K562 (cell line): ENCODE results near the gene APOB. TPM values are rescaled to one million over a fixed set of nuclear protein-coding genes. Genes with fewer than 3 reads are reported as not detected.

ENCODE experiments used
- ATAC-seq: fragments of 200-7000 bp; cut with Tn5 transposase; 3 replicates; pipeline ENCODE4 v1.9.1; 2020; ENCODE audit warnings: moderate library complexity
- BruUV-seq: library from RNA; stranded (reverse); fragments of 400-500 nt; replicated peaks from 2 replicates; lab custom pipeline; 2021; lab: Mats Ljungman, UMichigan
- CTCF ChIA-PET: fragments of 300-600 bp; formaldehyde crosslinking; extraction: SDS; loops from one replicate; lab custom pipeline; 2021; ENCODE audit warnings: low intra/inter-chr PET ratio; lab: Yijun Ruan, JAX
- POLR2A ChIA-PET: fragments of 300-600, 350-650 bp; sonication (Branson Sonifier 250); formaldehyde crosslinking; extraction: SDS; loops from one replicate; lab custom pipeline; 2021; ENCODE audit warnings: antibody characterized with exemption, inconsistent platforms; lab: Yijun Ruan, JAX
- DNase-seq, 4 experiments: peaks; one replicate each; pipeline versions ENCODE4 v3.0.0 to v3.0.0-alpha.2; 2011 to 2018; ENCODE audit warnings: low spot score in 3 of 4, mixed read lengths in 3 of 4; ENCODE audit errors: extremely low read depth in 1 of 4
- FAIRE-seq: peaks from 2 replicates; lab custom pipeline; 2011; peaks lifted over from hg19 to GRCh38; lab: Jason Lieb, UNC
- H2AFZ ChIP-seq: 2 replicates; pipeline ENCODE4 v1.6.0; 2011; ENCODE audit warnings: low read depth, low read length, control low read depth, inconsistent platforms
- H3K27ac ChIP-seq: fragments of 200-600 bp; 3 replicates; pipeline ENCODE4 v1.8.0; 2011; ENCODE audit warnings: low read depth, mild to moderate bottlenecking, control low read depth, inconsistent platforms, low read length, moderate library complexity, mixed read lengths; ENCODE audit errors: extremely low read depth
- H3K27me3 ChIP-seq, 2 experiments: fragments of 300-600 bp in 1 of 2; 2 replicates in 1 of 2; 3 replicates in 1 of 2; pipeline versions ENCODE4 v1.6.0 to v1.8.0; 2011; ENCODE audit warnings: inconsistent platforms in 2 of 2, low read length in 2 of 2, mild to moderate bottlenecking in 1 of 2, mixed read lengths in 1 of 2, moderate library complexity in 1 of 2; ENCODE audit not compliant: control insufficient read depth in 2 of 2, insufficient read depth in 2 of 2
- H3K36me3 ChIP-seq: fragments of 300-600 bp; 3 replicates; pipeline ENCODE4 v1.8.0; 2011; ENCODE audit warnings: mild to moderate bottlenecking, low read length, inconsistent platforms; ENCODE audit not compliant: control insufficient read depth, insufficient read depth
- H3K4me1 ChIP-seq, 2 experiments: fragments of 200-600 bp in 1 of 2; replicated peaks in 1 of 2; 2 replicates in 1 of 2; 3 replicates in 1 of 2; pipeline versions ENCODE4 v1.5.1 to v1.8.0; 2011; ENCODE audit warnings: inconsistent platforms in 2 of 2, low read length in 2 of 2, mild to moderate bottlenecking in 1 of 2, mixed read lengths in 1 of 2, moderate library complexity in 1 of 2; ENCODE audit not compliant: control insufficient read depth in 2 of 2, insufficient read depth in 2 of 2
- H3K4me2 ChIP-seq: 2 replicates; pipeline ENCODE4 v1.6.1; 2011; ENCODE audit warnings: low read length, control low read depth, inconsistent platforms, mixed read lengths; ENCODE audit not compliant: insufficient read depth
- H3K4me3 ChIP-seq: fragments of 200-600 bp; sonication (generic), shearing (Covaris generic); 2 replicates; pipeline ENCODE4 v1.5.1; 2016; ENCODE audit warnings: control low read depth, inconsistent platforms
- H3K79me2 ChIP-seq: fragments of 200-600 bp; 3 replicates; pipeline ENCODE4 v1.8.0; 2011; ENCODE audit warnings: low read length, inconsistent platforms; ENCODE audit not compliant: control insufficient read depth, insufficient read depth
- H3K9ac ChIP-seq, 2 experiments: 2 replicates each; pipeline versions ENCODE4 v1.6.0 to v1.6.1; 2011; ENCODE audit warnings: low read depth in 2 of 2, low read length in 2 of 2, control low read depth in 1 of 2, inconsistent platforms in 1 of 2, mild to moderate bottlenecking in 1 of 2, mixed read lengths in 1 of 2; ENCODE audit not compliant: insufficient read depth in 1 of 2
- H3K9me1 ChIP-seq: one replicate; pipeline ENCODE4 v1.6.0; 2011; ENCODE audit warnings: inconsistent platforms, mild to moderate bottlenecking, low read length, moderate library complexity; ENCODE audit not compliant: control insufficient read depth, insufficient read depth
- H3K9me3 ChIP-seq: replicated peaks from 2 replicates; pipeline ENCODE4 v1.5.1; 2011; ENCODE audit warnings: low read depth, low read length, inconsistent platforms; ENCODE audit not compliant: control insufficient read depth, insufficient read depth
- H4K20me1 ChIP-seq: replicated peaks from 2 replicates; pipeline ENCODE4 v1.6.1; 2011; ENCODE audit warnings: low read length, inconsistent platforms, mixed read lengths; ENCODE audit not compliant: control insufficient read depth, insufficient read depth
- BDP1 ChIP-seq: IDR thresholded peaks from 3 replicates; pipeline ENCODE4 v1.6.1; 2011; ENCODE audit not compliant: insufficient read length, insufficient read depth
- CREM ChIP-seq: IDR thresholded peaks from 2 replicates; pipeline ENCODE4 v1.6.1; 2014; ENCODE audit warnings: antibody characterized with exemption, low read depth
- HEY1 ChIP-seq: fragments of 250-450 bp; sonication (Bioruptor Pico); IDR thresholded peaks from 2 replicates; pipeline ENCODE4 v1.5.0; 2020; ENCODE audit warnings: mild to moderate bottlenecking, moderate library complexity, borderline replicate concordance
- IRF2 ChIP-seq: sonication (generic); formaldehyde crosslinking; IDR thresholded peaks from 2 replicates; pipeline ENCODE4 v1.8.1; 2022; ENCODE audit warnings: mild to moderate bottlenecking, missing genetic modification reagents
- POLR3G ChIP-seq: IDR thresholded peaks from 2 replicates; pipeline ENCODE4 v1.6.1; 2011; ENCODE audit not compliant: insufficient read length, insufficient replicate concordance; ENCODE audit errors: extremely low read depth
- POU5F1 ChIP-seq: fragments of 150-350 bp; IDR thresholded peaks from 2 replicates; pipeline ENCODE4 v1.6.1; 2014; ENCODE audit warnings: borderline replicate concordance, low read length, low read depth, mild to moderate bottlenecking; ENCODE audit not compliant: partially characterized antibody
- PTRF ChIP-seq: fragments of 450-650 bp; IDR thresholded peaks from 2 replicates; pipeline ENCODE4 v1.6.1; 2016; ENCODE audit warnings: mild to moderate bottlenecking, missing genetic modification characterization, missing compliant biosample characterization
- SP1 ChIP-seq: sonication (generic); formaldehyde crosslinking; IDR thresholded peaks from 2 replicates; pipeline ENCODE4 v1.8.1; 2022; ENCODE audit warnings: mild to moderate bottlenecking, missing genetic modification reagents
- STAT5A ChIP-seq: IDR thresholded peaks from 2 replicates; pipeline ENCODE4 v1.6.1; 2012; ENCODE audit warnings: low read length, inconsistent platforms, borderline replicate concordance
- ZEB2 ChIP-seq: fragments of 450-650 bp; IDR thresholded peaks from 2 replicates; pipeline ENCODE4 v1.6.1; 2016
- ZNF134 ChIP-seq: fragments of 250-450 bp; sonication (Bioruptor Pico); conservative IDR thresholded peaks from 2 replicates; pipeline ENCODE4 v1.4.0; 2020
- ZNF165 ChIP-seq: fragments of 250-450 bp; sonication (Bioruptor Pico); IDR thresholded peaks from 2 replicates; pipeline ENCODE4 v1.4.0; 2020; ENCODE audit warnings: borderline replicate concordance
- WGBS: fragments of 100-300 bp; shearing (Covaris generic); methylation state at CpG from one replicate; pipeline ENCODE4 v1.1.6; 2016; ENCODE audit warnings: low coverage, mixed read lengths; ENCODE audit not compliant: insufficient coverage; ENCODE audit errors: missing lambda C conversion rate; 5-methylcytosine and 5-hydroxymethylcytosine counted together
- in situ Hi-C: fragments of 300-500 bp; cut with MboI; formaldehyde crosslinking; loops from 4 replicates; pipeline ENCODE4 v1.15.0; 2018; ENCODE audit warnings: inconsistent platforms, mixed read lengths
- intact Hi-C: fragments of 100-400 bp; cut with micrococcal nuclease; formaldehyde crosslinking; loops from 2 replicates; pipeline ENCODE4 v1.14.2; 2022
- polyA plus RNA-seq, 8 experiments: library from polyadenylated mRNA; depleted of rRNA in 4 of 8; stranded (reverse) in 5 of 8; unstranded in 3 of 8; fragments of >200 nt; fragmentation: Nextera tagmentation in 2 of 8; fragmentation: Illumina TruSeq in 1 of 8; extraction: Ambion mirVana in 2 of 8; extraction: Trizol in 1 of 8; gene quantifications; 2 replicates each; pipeline versions ENCODE4 v1.2.1 to v1.2.3, GENCODE V29; 2011 to 2014; ENCODE audit warnings: inconsistent platforms in 1 of 8, missing spikeins in 1 of 8
- total RNA-seq, 7 experiments: library from RNA; depleted of rRNA in 6 of 7; stranded (reverse); fragments of >200 nt in 6 of 7; fragmentation: Illumina TruSeq in 2 of 7; extraction: Trizol in 2 of 7; gene quantifications; 2 replicates each; pipeline versions ENCODE4 v1.2.1 to v1.2.3, GENCODE V29; 2011 to 2021; ENCODE audit warnings: low replicate concordance in 1 of 7
- TF ChIP-seq, protein P1 (sequence below): fragments of 250-450 bp; sonication (Bioruptor Pico); IDR thresholded peaks from 2 replicates; pipeline ENCODE4 v1.5.0; 2020; ENCODE audit warnings: mild to moderate bottlenecking
- TF ChIP-seq, protein P2 (sequence below): fragments of 250-450 bp; sonication (Bioruptor Pico); IDR thresholded peaks from 2 replicates; pipeline ENCODE4 v1.4.0; 2020; ENCODE audit warnings: mild to moderate bottlenecking, moderate library complexity

APOB gene
- total and polyA plus RNA-seq, 9 of the 15 experiments (the other 6 are each of a cell fraction or from before 2014, with no cell fraction given) = 0.73 TPM; not detected in 8

DNA sequence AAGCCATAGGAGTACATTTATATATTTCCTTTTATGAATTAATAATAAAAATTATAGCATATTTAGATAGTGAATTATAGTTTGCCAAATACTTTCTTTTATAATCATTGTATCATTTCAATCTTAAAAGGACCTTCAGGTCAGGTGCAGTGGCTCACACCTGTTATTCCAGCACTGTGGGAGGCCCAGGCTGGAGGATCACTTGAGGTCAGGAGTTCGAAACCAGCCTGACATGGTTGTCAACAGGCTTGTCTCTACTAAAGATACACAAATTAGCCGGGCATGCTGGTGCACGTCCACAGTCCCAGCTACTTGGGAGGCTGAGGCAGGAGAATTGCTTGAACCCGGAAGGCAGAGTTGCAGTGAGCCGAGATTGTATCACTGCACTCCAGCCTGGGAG, 19.7 kb downstream of the APOB start:
- no peaks in the 10 kb centered on the region for H4K20me1 ChIP-seq
- H3K4me1 ChIP-seq = no peaks in the 10 kb centered on the region
- no peak for TF ChIP-seq ZNF134 (CRISPR knock-in tag)
- TF ChIP-seq ZEB2 = no peak
- no peak for TF ChIP-seq ZNF165 (CRISPR knock-in tag)
- no peak for TF ChIP-seq STAT5A
- TF ChIP-seq BDP1 = no peak
- TF ChIP-seq, protein P1, sequence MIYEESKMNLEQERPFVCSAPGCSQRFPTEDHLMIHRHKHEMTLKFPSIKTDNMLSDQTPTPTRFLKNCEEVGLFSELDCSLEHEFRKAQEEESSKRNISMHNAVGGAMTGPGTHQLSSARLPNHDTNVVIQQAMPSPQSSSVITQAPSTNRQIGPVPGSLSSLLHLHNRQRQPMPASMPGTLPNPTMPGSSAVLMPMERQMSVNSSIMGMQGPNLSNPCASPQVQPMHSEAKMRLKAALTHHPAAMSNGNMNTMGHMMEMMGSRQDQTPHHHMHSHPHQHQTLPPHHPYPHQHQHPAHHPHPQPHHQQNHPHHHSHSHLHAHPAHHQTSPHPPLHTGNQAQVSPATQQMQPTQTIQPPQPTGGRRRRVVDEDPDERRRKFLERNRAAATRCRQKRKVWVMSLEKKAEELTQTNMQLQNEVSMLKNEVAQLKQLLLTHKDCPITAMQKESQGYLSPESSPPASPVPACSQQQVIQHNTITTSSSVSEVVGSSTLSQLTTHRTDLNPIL = no peak
- no peak for TF ChIP-seq HEY1 (CRISPR knock-in tag)
- TF ChIP-seq POLR3G = no peak
- TF ChIP-seq PTRF (tag) = no peak
- TF ChIP-seq POU5F1 = no peak
- no peak for TF ChIP-seq SP1 (CRISPR knock-in tag)
- no peak for TF ChIP-seq CREM
- TF ChIP-seq, protein P2, sequence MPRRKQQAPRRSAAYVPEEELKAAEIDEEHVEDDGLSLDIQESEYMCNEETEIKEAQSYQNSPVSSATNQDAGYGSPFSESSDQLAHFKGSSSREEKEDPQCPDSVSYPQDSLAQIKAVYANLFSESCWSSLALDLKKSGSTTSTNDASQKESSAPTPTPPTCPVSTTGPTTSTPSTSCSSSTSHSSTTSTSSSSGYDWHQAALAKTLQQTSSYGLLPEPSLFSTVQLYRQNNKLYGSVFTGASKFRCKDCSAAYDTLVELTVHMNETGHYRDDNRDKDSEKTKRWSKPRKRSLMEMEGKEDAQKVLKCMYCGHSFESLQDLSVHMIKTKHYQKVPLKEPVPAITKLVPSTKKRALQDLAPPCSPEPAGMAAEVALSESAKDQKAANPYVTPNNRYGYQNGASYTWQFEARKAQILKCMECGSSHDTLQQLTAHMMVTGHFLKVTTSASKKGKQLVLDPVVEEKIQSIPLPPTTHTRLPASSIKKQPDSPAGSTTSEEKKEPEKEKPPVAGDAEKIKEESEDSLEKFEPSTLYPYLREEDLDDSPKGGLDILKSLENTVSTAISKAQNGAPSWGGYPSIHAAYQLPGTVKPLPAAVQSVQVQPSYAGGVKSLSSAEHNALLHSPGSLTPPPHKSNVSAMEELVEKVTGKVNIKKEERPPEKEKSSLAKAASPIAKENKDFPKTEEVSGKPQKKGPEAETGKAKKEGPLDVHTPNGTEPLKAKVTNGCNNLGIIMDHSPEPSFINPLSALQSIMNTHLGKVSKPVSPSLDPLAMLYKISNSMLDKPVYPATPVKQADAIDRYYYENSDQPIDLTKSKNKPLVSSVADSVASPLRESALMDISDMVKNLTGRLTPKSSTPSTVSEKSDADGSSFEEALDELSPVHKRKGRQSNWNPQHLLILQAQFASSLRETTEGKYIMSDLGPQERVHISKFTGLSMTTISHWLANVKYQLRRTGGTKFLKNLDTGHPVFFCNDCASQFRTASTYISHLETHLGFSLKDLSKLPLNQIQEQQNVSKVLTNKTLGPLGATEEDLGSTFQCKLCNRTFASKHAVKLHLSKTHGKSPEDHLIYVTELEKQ (CRISPR knock-in tag) = no peak
- no peak for TF ChIP-seq IRF2 (CRISPR knock-in tag)

More for the DNA sequence above, 19.7 kb downstream of the APOB start:
- Histone ChIP-seq H3K9me1 (no peaks in the 10 kb centered on the region), H3K9ac (no peak overlapping the region), H3K4me3 (no peak overlapping the region), H2AFZ (no peak overlapping the region), H3K9me3 (no peaks in the 10 kb centered on the region), H3K4me2 (no peak overlapping the region), H3K27me3 (peaks cover 0 to 4% of the 10 kb centered on the region in 2 experiments; a peak in 1 of 5 replicates), H3K27ac (no peak overlapping the region), H3K79me2 (no peaks in the 10 kb centered on the region), H3K36me3 (no peaks in the 10 kb centered on the region)
- FAIRE-seq = no peak
- no TSS peak for BruUV-seq
- CTCF ChIA-PET = no interaction called here
- 0% methylated on average over 5 of the region's 5 CpGs for WGBS
- intact Hi-C loops (no loop called here), in situ Hi-C loops (no loop called here)
- POLR2A ChIA-PET = interaction anchor here (1.8 kb wide), 1 partner anchor 9 kb away, joined by 3 read pairs; no protein-coding TSS in a partner anchor
- no peak for DNase-seq
- ATAC-seq = no peak
